ENCODE data around the gene THBS3. TPM values are rescaled to one million over a fixed set of nuclear protein-coding genes. Genes with fewer than 3 reads are reported as not detected.
A peak's percentile ranks its signal among the peaks of the same experiment; 100 is the strongest.
"Not testable (repeated sequence)": the region's sequence is repeated elsewhere in the genome, so short reads cannot be mapped to it uniquely, and the experiment has no call there.

The THBS3 gene
- total and polyA plus RNA-seq, 10 donors: 10.2 to 31.2 (median 20.8) TPM

- DNase-seq: peak; percentile 32
- no peak overlapping the region for H3K27ac ChIP-seq
- WGBS, 5 donors: 63 to 76% (median 68%) methylated on average over 8 of the region's 8 CpGs
- H3K4me3 ChIP-seq: no peak overlapping the region
- H3K36me3 ChIP-seq: no peaks in the 10 kb centered on the region
- no peaks in the 10 kb centered on the region for H3K4me1 ChIP-seq
- TF ChIP-seq POLR2A (IDR thresholded peaks at IDR 0.05) (no peak), CTCF (IDR thresholded peaks at IDR 0.05 in 8 of 11, conservative IDR thresholded peaks at IDR 0.05 in 3 of 11) (no peak), POLR2AphosphoS5 (IDR thresholded peaks at IDR 0.05) (no peak)
- H3K27me3 ChIP-seq (replicated peaks in 1 of 7): no peaks in the 10 kb centered on the region
- peaks cover 0 to 8% (median 0%) of the 10 kb centered on the region in 8 donors for H3K9me3 ChIP-seq
- intact Hi-C loops (cut with DNase I; ENCODE audit: low total_unique reads): no loop called here
Observed at GRCh38 chr1:155160128-155160527, 47.6 kb downstream of the THBS3 start.

GRCh38 chr1:155158991-155159390, 48.7 kb downstream of the THBS3 start:
- TF ChIP-seq POLR2AphosphoS5 (IDR thresholded peaks at IDR 0.05): no peak
- no peak for TF ChIP-seq CTCF (IDR thresholded peaks at IDR 0.05 in 8 of 11, conservative IDR thresholded peaks at IDR 0.05 in 3 of 11)
- TF ChIP-seq POLR2A (IDR thresholded peaks at IDR 0.05): no peak
- H3K4me1 ChIP-seq: no peaks in the 10 kb centered on the region
- H3K4me3 ChIP-seq: no peak overlapping the region
- no peaks in the 10 kb centered on the region for H3K9me3 ChIP-seq
- no peak overlapping the region for H3K27ac ChIP-seq
- no peak for DNase-seq
- intact Hi-C loops (cut with DNase I; ENCODE audit: low total_unique reads): no loop called here
- no peaks in the 10 kb centered on the region for H3K36me3 ChIP-seq
- no peaks in the 10 kb centered on the region for H3K27me3 ChIP-seq (replicated peaks in 1 of 7)
- WGBS, 5 donors: 72 to 96% (median 87%) methylated on average over 1 of the region's 1 CpG

- H3K27ac ChIP-seq; intact Hi-C loops (cut with DNase I; ENCODE audit: low total_unique reads); H3K9me3 ChIP-seq; DNase-seq; H3K4me1 ChIP-seq; H3K36me3 ChIP-seq; H3K27me3 ChIP-seq (replicated peaks in 1 of 7); H3K4me3 ChIP-seq: not testable (repeated sequence)
- WGBS, 5 donors: 72 to 87% (median 77%) methylated on average over 3 of the region's 3 CpGs
Observed at GRCh38 chr1:155155996-155156643, 51.6 kb downstream of the THBS3 start.

Small RNA genes lying within 50 kb of the gene (small RNA-seq; reads per million reads assigned to genes)
- gene HMGN2P18: 0 reads per million in 4 donors

Other genes starting within 250 kb of the THBS3 start
- gene PYGO2, start 246.1 kb downstream of the THBS3 start, total RNA-seq: 10 to 100 TPM; 28.4 to 36.6 (median 35.5) TPM
- 10 to 100 TPM; 19.8 to 35.7 (median 19.9) TPM for gene PYGO2, start 246.1 kb downstream of the THBS3 start, polyA plus RNA-seq
- gene SHC1, start 237.2 kb downstream of the THBS3 start, total RNA-seq: 100 to 1,000 TPM in 4 of 7 donors, 10 to 100 TPM in 3; 63.4 to 133 (median 108) TPM
- gene SHC1, start 237.2 kb downstream of the THBS3 start, polyA plus RNA-seq: 10 to 100 TPM; 36.8 to 49.8 (median 48.6) TPM
- gene CKS1B, start 233.2 kb downstream of the THBS3 start, total RNA-seq: 10 to 100 TPM; 15.7 to 42.5 (median 27.2) TPM
- 10 to 100 TPM; 17.0 to 51.5 (median 43.2) TPM for gene CKS1B, start 233.2 kb downstream of the THBS3 start, polyA plus RNA-seq
- 10 to 100 TPM; 27.1 to 35.8 (median 30.3) TPM for gene FLAD1, start 224.6 kb downstream of the THBS3 start, total RNA-seq
- gene FLAD1, start 224.6 kb downstream of the THBS3 start, polyA plus RNA-seq: 10 to 100 TPM; 31.9 to 43.4 (median 40.1) TPM
- gene LENEP, start 214.3 kb downstream of the THBS3 start, total RNA-seq: under 1 TPM in 1 of 7 donors, not detected in 6; 0.60 TPM
- not detected for gene LENEP, start 214.3 kb downstream of the THBS3 start, polyA plus RNA-seq
- gene ZBTB7B, start 205.1 kb downstream of the THBS3 start, total RNA-seq: 10 to 100 TPM; 44.0 to 88.9 (median 68.8) TPM
- 10 to 100 TPM; 11.1 to 38.6 (median 13.4) TPM for gene ZBTB7B, start 205.1 kb downstream of the THBS3 start, polyA plus RNA-seq
- gene DCST2, start 174.1 kb downstream of the THBS3 start, total RNA-seq: 1 to 10 TPM in 2 of 7 donors, under 1 TPM in 4, not detected in 1; 0.54 to 4.1 (median 0.71) TPM
- gene DCST2, start 174.1 kb downstream of the THBS3 start, polyA plus RNA-seq: 1 to 10 TPM; 1.0 to 2.1 (median 1.7) TPM
- not detected for gene DCST1, start 174.1 kb downstream of the THBS3 start, total RNA-seq
- not detected for gene DCST1, start 174.1 kb downstream of the THBS3 start, polyA plus RNA-seq
- gene ADAM15, start 156.6 kb downstream of the THBS3 start, total RNA-seq: 100 to 1,000 TPM in 2 of 7 donors, 10 to 100 TPM in 5; 70.8 to 205 (median 84.6) TPM
- gene ADAM15, start 156.6 kb downstream of the THBS3 start, polyA plus RNA-seq: 100 to 1,000 TPM in 2 of 3 donors, 10 to 100 TPM in 1; 76.4 to 313 (median 286) TPM
- 1 to 10 TPM; 4.6 to 7.7 (median 6.0) TPM for gene EFNA4, start 144.2 kb downstream of the THBS3 start, total RNA-seq
- gene EFNA4, start 144.2 kb downstream of the THBS3 start, polyA plus RNA-seq: 1 to 10 TPM; 7.3 to 9.5 (median 8.7) TPM
- gene EFNA3, start 129.1 kb downstream of the THBS3 start, total RNA-seq: 1 to 10 TPM in 6 of 7 donors, not detected in 1; 1.6 to 4.3 (median 2.4) TPM
- gene EFNA3, start 129.1 kb downstream of the THBS3 start, polyA plus RNA-seq: 1 to 10 TPM; 1.4 to 2.0 (median 1.7) TPM
- 10 to 100 TPM in 5 of 7 donors, 1 to 10 TPM in 2; 8.0 to 19.4 (median 10.3) TPM for gene EFNA1, start 80.0 kb downstream of the THBS3 start, total RNA-seq
- 1 to 10 TPM; 3.7 to 8.0 (median 7.8) TPM for gene EFNA1, start 80.0 kb downstream of the THBS3 start, polyA plus RNA-seq
- 10 to 100 TPM; 28.4 to 41.4 (median 38.2) TPM for gene SLC50A1, start 72.0 kb downstream of the THBS3 start, total RNA-seq
- gene SLC50A1, start 72.0 kb downstream of the THBS3 start, polyA plus RNA-seq: 10 to 100 TPM; 60.1 to 73.8 (median 72.5) TPM
- 10 to 100 TPM; 25.0 to 62.4 (median 49.9) TPM for gene DPM3, start 67.4 kb downstream of the THBS3 start, total RNA-seq
- 100 to 1,000 TPM; 205 to 262 (median 229) TPM for gene DPM3, start 67.4 kb downstream of the THBS3 start, polyA plus RNA-seq
- 100 to 1,000 TPM; 113 to 154 (median 136) TPM for gene KRTCAP2, start 34.6 kb downstream of the THBS3 start, total RNA-seq
- 100 to 1,000 TPM; 193 to 203 (median 200) TPM for gene KRTCAP2, start 34.6 kb downstream of the THBS3 start, polyA plus RNA-seq
- 1 to 10 TPM in 6 of 7 donors, under 1 TPM in 1; 0.83 to 3.6 (median 1.6) TPM for gene TRIM46, start 34.0 kb downstream of the THBS3 start, total RNA-seq
- gene TRIM46, start 34.0 kb downstream of the THBS3 start, polyA plus RNA-seq: under 1 TPM; 0.35 to 0.77 (median 0.46) TPM
- gene MTX1, start 798 bp upstream of the THBS3 start, total RNA-seq: 10 to 100 TPM; 28.2 to 40.9 (median 33.2) TPM
- 10 to 100 TPM; 43.7 to 48.4 (median 44.5) TPM for gene MTX1, start 798 bp upstream of the THBS3 start, polyA plus RNA-seq
- gene ENTREP3, start 47.6 kb upstream of the THBS3 start, total RNA-seq: 10 to 100 TPM in 6 of 7 donors, 1 to 10 TPM in 1; 9.9 to 19.3 (median 15.6) TPM
- 10 to 100 TPM in 1 of 3 donors, 1 to 10 TPM in 2; 6.5 to 13.2 (median 9.4) TPM for gene ENTREP3, start 47.6 kb upstream of the THBS3 start, polyA plus RNA-seq
- gene SCAMP3, start 54.5 kb upstream of the THBS3 start, total RNA-seq: 10 to 100 TPM; 46.5 to 52.4 (median 49.8) TPM
- gene SCAMP3, start 54.5 kb upstream of the THBS3 start, polyA plus RNA-seq: 10 to 100 TPM; 51.8 to 59.9 (median 53.2) TPM
- gene CLK2, start 65.6 kb upstream of the THBS3 start, total RNA-seq: 10 to 100 TPM; 61.0 to 89.9 (median 71.8) TPM
- gene CLK2, start 65.6 kb upstream of the THBS3 start, polyA plus RNA-seq: 10 to 100 TPM; 38.6 to 82.0 (median 77.4) TPM
- gene HCN3, start 69.6 kb upstream of the THBS3 start, total RNA-seq: 1 to 10 TPM in 6 of 7 donors, under 1 TPM in 1; 0.65 to 3.3 (median 1.9) TPM
- 1 to 10 TPM in 2 of 3 donors, under 1 TPM in 1; 0.89 to 1.6 (median 1.4) TPM for gene HCN3, start 69.6 kb upstream of the THBS3 start, polyA plus RNA-seq
- under 1 TPM in 4 of 7 donors, not detected in 3; 0.22 to 0.74 (median 0.43) TPM for gene PKLR, start 93.5 kb upstream of the THBS3 start, total RNA-seq
- under 1 TPM in 1 of 3 donors, not detected in 2; 0.04 TPM for gene PKLR, start 93.5 kb upstream of the THBS3 start, polyA plus RNA-seq
- gene FDPS, start 101.0 kb upstream of the THBS3 start, total RNA-seq: 100 to 1,000 TPM in 2 of 7 donors, 10 to 100 TPM in 5; 84.5 to 118 (median 94.5) TPM
- gene FDPS, start 101.0 kb upstream of the THBS3 start, polyA plus RNA-seq: 100 to 1,000 TPM; 111 to 134 (median 130) TPM
- 10 to 100 TPM; 11.4 to 21.1 (median 18.0) TPM for gene RUSC1, start 113.0 kb upstream of the THBS3 start, total RNA-seq
- gene RUSC1, start 113.0 kb upstream of the THBS3 start, polyA plus RNA-seq: 10 to 100 TPM in 2 of 3 donors, 1 to 10 TPM in 1; 8.5 to 17.3 (median 10.8) TPM